Stimulated activated CD8-positive, alpha-beta memory T cell treated with anti-CD3 and anti-CD28 coated beads, Interleukin-12 subunit alpha, Interleukin-12 subunit beta, amount 100 ng/mL, for 4 hours (primary cell): ENCODE data around the gene AGFG2.
"Not testable (repeated sequence)": the region's sequence is repeated elsewhere in the genome, so short reads cannot be mapped to it uniquely, and the experiment has no call there.

ENCODE experiments used
- DNase-seq: peaks from one replicate; pipeline ENCODE4 v3.0.0-alpha.2; 2020; ENCODE audit warnings: low read depth

Gene AGFG2

DNA sequence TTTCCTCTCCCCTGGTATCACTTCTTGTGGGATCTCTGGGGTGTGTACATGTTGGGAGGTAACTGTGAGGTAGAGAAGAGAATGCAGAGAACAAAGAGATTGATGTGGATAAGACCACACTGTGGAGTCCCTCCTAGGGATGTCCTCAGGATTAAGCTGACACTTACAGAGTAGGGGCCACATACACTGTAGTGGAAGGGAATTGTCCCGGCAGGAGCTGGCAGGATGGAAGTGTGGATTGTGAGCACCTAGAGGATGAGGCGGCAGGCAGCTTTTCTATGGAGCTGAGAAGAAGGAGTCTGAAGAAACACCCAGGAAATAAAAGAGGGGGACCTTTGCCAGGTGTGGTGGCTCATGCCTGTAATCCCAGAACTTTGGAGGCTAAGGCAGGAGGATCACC is 13.5 kb downstream of the AGFG2 start:
- no peak for DNase-seq

DNA sequence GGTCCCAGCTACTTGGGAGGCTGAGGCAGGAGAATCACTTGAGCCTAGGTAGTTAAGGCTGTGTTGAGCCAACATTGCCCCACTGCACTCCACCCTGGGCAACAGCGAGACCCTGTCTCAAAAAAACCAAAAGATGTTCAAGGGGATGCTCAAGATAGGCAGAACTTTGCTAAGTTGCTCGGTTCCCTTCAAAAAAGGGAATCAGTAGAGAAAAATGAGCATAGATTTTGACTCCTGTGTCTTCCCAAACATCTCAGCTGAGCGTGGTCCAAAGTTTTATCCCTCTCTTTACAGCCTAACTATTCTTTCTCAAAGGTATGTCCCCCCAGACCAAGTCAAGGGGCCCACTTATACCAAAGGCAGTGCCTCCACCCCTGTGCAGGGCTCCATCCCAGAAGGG is 14.0 kb downstream of the AGFG2 start:
- no peak for DNase-seq

DNA sequence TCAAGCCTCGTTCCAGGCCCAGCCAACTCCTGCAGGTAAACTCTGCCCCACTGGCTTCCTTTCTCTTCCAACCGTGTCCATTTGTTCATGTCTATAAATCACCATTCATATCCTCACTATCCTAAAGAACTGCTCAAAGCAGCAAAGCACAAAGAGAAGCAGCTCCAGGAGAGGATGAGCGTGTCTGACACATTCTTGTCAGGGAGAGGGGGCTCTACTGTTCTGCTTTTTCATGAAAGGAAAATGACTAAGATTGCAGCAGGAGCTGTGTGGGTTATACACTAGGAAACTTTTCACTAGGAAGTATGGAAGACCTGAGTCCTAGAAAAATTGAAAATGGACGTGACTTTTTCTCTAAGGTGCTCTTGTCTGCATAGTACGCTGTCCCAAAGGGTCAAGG is 16.7 kb downstream of the AGFG2 start:
- DNase-seq = no peak

DNA sequence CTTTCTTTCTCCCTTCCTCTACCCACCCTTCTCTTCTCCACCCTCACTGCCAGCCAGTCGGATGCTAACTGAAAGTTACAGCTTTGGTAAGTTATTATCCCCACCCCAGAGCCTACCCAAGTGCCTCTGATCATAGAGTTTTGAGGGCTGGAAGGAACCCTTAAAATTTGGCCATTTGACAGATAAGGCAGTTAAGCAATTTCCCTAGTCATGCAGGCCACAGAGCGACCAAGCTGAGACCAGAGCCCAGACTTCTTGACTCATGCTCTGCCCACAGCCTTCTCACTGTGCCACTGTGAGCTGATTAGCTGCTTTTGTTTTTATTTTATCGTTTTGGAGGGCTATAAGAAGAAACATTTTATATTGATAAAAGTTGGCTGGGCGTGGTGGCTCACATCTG is 17.5 kb downstream of the AGFG2 start:
- no peak for DNase-seq

DNA sequence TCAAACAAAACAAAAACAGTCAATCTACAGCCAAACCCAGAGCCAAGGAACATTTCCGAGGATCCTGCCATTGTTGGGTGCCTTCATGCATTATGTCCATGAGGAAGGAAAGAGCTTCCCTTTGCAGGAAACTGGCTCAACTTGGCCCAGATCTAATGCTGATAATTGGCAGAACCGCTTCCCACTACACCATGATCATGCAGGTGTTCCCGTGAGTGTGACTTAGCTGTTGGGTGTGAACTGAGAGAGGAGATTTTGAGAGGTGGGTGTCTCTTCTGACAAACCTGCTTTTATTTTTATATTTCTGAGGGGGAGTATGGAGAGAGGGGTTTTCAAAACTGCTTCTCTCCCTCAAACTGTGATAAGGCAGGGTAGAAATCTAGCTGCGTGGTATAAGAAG is 20.1 kb downstream of the AGFG2 start:
- DNase-seq = no peak

DNA sequence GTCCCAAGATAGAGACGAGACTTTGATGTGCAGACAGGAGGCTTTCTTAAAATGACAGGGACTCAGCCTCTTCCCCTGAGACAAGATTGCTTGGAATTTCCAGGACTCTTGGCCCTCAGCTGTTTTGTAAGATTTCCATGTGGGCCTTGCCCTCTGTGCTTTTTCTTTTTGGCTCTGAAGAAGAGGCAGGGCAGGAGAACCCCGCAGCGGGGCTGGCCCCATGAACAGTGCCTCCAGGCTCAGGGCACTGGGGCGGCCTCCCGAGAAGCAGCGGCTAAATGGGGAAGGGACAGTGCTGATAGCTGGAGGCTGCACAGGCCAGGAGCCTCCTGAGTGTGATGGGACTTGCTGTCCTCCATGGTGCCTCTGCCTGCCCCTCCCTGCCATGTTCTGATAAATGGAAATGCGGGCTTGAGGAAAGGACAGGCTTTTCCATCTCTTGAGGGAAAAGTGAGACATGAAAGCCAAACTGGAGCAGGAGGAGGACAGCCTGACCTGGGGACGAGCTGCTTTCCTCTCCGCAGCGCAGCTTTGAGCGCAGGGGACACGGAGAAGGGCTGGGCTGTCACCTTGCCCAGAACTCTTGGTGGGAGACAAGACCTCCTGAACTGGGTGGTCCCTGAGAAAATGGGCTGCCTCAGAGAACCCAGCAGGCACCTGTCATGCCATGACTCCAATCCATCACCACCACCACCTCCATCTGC is 22.6 kb downstream of the AGFG2 start:
- no peak for DNase-seq

DNA sequence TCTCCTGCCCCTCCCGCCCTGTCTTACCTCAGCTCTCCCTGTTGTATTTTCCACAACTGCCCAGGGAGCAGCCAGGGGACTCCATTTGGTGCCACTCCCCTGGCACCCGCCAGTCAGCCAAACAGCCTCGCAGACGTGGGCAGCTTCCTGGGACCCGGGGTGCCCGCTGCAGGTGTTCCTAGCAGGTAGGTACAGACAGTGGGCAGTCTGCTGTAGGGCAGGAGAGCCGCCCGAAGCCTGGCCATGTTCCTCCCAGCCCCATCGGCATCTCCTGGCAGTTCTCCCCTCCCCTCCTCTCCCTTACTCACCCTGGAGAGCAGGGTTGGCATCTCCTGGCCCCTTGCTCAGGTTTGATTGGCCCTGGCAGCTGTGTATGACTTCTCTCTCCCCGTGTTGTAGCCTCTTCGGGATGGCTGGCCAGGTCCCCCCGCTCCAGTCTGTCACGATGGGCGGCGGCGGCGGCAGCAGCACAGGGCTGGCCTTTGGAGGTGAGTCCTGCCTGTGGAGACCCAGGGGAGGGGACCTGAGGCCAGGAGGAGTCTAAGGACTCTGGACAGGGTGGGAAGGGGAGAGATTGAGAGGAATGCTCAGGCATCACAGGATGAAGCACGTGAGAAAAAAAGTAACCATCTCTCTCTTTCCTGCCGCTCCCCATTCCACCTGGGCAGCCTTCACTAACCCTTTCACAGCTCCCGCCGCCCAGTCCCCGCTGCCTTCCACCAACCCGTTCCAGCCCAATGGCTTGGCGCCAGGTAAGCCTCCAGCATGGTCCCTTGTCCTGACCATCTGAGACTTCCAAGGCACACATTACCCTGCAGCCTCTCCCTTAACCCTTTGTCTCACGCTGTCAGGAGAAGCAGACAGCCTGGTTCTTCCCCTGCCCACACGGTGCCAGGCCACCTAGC is 23.4 kb downstream of the AGFG2 start:
- no peak for DNase-seq

DNA sequence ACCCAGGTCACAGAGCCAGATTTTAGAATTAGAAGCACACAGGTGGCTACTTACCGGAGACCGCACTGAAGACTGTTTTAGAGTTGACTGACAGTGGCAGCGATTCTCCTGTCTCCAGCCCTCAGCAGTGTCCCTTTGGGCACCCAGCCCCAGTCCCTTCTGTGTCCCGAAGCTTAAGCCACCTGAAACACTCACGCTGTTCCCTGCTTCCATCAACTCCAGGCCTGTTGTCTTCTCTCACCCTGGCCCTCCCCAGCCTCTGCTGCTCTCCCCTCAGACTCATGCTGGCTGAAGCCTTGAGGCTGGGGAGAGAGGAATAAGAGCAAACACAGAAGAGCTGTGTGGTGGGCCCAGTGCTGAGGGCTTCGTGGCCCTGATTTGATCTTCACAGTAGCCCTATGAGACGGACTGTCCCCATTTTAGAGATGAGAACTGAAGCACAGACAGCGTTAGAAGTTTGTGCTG is 24.1 kb downstream of the AGFG2 start:
- no peak for DNase-seq

DNA sequence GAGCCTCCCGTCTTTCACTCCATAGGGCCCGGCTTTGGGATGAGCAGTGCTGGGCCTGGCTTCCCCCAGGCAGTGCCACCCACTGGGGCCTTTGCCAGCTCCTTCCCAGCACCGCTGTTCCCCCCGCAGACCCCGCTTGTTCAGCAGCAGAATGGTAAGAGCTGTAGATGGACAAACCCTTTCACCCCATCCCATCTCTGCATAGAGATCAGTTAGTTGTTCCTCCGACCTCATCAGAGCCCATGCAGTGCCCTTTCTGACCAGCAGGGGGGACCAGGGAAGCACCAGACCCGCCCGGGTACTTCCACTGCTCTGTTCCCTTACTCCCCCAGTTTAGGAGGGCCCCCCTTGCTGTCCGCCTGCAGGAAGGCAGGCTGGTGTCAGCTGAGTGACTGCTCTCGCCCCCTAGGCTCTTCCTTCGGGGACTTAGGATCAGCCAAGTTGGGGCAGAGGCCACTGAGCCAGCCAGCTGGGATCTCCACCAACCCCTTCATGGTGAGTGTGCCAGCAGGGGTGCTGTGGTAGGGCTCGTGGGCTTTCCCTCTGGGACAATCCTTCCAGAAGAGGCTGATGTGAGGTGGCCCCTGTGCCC is 24.9 kb downstream of the AGFG2 start:
- DNase-seq = peak; percentile 65

DNA sequence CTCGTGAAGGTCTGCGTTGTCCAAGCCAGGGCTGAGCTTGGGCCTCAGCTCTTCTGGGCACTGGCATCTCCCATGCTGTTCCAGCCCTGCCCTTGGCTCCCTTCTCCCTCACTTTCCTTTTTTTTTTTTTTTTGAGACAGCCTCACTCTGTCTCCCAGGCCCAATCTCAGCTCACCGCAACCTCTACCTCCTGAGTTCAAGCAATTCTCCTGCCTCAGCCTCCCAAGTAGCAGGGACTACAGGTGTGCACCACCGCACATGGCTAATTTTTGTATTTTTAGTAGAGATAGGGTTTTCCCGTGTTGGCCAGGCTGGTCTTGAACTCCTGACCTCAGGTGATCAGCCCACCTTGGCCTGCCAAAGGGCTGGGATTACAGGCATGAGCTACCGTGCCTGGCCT is 25.4 kb downstream of the AGFG2 start:
- DNase-seq = not testable (repeated sequence)

DNA sequence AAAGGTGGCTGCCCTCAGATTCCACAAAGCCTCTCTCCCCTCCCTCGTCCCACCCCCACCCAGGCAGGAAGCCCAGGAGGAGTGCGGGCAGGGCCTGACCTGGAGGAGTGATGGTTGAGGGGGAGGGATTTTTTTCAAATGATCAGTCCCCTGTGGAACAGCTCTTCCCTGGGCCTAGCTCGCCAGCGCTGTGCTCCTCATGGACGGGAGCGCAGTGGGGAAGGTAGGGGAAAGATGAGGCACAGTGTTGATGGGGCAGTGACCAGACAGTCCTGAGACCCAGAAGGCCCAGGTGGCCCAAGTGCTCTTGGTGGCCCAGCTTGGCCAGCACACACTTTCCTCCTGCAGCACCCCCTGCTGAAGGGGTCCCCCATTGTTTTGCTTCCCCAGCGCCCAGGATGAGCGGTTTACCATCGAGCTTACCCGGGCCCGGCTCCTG is 26.1 kb downstream of the AGFG2 start:
- no peak for DNase-seq

DNA sequence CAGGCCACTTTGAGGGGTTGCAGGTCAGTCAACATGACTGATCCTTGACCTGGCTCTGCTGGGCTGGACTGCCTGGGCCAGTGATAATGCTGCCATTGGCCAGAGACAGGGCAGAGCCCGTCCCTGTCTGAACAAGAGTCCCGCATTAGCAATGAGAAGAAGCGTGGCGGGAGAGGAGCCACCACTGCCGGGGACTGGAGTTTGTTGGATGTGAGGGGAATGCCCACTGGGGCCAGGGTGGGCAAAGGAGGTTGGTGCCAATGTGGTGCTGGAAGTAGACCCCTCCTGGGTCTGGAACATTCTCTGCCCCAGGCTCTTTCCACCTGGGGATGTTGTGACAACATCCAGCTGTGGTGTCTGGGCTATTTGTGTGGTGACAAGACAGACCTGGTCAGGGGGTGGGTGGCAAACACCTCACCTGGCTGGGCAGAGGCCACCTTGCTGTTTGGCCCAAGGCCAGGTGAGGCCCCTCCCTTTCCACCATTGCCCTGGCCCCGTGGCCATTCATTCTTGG is 27.1 kb downstream of the AGFG2 start:
- DNase-seq = no peak

DNA sequence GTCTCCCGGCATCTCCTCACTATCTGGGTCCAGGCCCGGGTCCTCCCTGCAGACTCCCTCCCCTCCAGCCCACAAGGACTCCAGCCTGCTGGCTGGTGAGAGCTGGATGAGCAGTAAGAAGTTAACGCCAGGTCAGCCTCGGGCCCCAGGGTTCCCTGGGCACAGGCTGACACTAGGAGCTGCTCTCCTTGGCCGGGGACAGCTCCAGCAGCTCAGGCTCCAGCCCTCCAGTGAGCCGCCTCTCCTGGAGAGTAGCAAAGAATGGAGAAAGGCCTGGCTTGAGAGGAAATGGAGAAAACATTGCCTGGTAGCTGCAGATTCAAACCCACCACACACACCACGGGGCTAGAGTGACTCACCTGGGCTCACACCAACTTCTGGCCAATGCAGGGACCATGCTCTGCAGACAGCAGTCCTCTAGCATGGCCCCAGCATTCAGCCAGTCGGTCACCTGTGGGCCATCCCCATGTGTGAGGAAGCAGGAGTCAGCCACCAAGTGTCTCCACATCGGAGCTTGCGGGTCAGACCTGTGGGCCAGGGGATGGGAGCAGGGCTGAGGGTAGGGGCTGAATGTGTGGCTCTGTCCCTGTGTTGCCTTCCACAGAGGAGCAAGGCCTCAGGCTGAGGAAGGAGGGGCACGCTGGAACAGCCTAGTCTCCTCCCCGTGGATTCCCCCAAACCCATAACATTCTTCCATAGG is 28.2 kb downstream of the AGFG2 start:
- DNase-seq = no peak

DNA sequence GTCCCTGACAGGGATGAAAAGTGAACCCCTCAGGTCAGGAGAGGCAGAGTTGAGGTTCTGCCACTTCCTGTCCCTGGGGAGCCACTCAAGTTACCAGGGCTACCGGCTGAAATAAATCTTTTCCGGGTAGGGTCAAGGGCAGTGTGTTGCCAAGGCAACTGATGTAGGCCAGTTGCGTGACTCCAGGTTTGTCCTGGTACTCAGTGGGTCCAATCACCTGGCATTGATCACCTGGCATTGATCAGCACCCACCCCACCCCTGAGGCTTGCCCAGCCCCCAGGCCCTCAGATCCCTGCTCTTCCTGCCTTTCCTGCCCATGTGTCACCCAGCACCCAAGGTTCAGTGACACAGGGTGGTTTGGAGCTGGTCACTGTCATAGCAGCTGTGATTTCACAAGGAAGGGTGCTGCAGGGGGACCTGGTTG is 28.8 kb downstream of the AGFG2 start:
- no peak for DNase-seq

DNA sequence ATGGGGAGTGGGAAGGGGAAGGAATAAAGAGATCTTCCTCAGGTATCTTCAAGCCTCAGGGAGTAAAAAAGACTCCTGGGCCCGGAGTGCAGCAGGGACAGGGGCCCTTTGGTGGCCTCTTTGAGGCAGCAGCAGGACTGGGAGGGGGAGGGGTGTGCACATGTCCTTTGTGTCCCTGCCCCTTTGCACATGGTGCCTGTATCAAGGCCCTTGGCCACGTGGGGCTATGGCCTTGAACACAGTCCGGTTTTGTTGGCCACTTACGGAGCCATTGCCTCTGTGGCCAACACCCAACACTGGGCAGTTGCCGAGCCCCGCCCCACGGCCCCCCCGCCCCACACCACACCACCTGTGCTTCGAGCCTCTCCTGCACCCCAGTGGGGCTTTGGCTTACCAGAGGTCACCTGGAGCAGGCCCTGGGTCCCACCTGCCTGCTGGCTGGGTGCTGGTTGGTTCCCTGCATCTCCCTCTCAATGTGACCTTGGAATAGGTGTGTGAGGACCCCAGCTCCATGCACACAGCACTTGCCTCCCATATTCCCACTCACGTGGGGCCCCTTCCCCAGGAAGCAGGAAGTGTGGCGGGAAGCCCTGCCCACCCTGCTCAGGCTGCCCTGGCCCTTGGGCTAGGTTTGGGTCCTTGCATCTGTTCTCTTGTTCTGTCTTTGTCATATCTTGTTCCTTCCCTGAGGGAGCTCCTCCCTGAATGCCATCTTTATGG is 29.3 kb downstream of the AGFG2 start:
- DNase-seq = no peak

DNA sequence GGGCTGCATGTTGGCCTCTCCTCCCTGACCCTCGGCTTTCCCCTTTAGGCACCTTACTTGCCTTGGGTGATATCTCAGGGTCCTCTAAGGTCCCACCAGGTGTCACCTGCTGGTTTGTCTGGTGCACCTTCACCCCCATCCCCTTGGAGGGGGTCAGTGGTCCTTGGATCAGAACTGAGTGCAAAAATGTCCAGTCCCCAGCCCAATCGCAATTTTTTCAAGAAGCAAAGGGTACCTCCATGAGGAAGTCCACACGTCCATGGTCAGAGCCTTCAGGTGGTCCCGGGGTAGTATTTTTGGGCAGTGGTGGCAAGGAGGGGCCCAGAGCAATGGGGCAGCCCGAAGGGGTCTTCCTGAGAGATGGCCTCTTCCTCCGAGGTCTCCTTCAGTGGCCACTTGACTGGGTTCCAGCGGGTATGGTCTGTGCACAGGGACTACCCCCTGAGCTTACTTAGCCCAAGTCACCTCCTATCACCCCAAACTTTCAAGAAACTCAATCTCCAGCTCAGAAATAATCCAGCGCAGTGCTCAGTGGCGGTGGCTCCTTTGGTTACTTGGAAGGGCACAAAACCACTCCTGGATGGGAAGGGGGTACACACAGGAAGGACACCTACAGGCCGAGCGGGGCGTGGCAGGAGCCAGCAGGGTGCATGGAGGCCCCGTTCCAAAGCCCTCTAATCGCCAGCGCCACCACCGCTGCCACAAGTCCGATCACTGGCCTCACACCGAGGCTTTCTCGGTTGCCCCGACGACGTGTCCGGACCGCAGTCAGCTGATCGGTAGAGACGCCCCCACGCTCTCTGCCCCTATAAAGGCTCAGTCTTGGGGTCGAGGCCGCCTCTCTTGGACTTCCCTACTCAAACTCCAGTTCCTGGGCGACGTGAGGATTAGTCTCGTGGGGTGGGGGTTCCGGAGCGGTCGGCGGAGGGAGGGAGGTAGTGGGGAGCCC is 30.2 kb downstream of the AGFG2 start:
- DNase-seq = no peak

DNA sequence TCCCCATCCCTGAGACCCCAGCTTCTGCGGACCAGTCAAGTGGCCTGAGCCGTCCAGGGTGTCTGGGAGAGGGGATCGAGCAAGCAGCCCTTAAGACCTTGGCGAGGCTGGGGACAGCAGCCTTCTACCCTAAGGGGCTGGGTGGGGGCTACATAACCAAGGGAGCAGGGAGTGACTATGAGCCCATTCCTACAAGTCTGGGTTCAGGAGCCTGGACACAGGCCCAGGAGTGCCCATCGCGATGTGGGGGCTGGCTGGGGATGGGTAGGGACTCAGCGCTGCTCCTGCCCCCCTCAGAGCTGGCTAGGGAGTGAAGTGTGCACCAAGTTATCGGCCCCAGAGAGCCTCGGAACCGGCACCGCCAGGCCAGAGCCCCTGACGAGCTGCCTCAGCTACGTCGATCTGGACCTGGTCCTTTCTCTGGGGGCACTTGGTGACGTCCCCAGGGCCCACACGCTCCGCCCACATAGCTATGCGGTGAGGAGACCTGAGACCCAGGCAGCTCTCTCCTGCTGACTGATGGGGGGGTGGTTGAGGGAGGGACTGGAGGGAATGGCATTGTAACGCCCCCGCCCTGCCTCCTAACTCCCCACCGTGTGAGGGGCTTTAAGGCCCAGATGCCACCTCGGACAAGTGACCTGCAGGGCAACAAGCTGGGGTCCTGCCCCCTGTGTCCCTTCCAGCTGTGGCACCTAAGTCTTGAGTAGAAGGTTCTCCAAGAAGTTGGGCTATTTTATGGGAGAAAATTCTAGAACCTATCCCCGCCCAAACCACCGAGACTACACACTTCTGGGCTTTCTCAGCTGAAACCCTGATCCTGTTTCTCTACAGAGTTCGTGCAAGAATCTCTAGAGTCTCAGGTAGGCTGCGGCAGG is 32.2 kb downstream of the AGFG2 start:
- no peak for DNase-seq

DNA sequence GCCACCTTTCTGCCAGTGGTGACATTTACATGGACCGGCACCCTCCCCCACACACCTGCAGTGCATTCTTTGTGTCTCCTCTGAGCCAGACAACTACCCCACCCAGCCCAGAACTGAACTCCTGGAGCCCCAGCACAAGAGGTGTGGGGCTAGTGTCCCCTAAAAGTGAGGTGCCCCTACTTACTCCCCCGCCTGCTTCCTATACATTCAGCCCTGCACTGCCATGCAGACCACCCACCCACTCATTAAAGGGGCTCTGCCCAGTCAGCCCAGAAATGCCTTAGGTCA is 32.8 kb downstream of the AGFG2 start:
- DNase-seq = no peak

DNA sequence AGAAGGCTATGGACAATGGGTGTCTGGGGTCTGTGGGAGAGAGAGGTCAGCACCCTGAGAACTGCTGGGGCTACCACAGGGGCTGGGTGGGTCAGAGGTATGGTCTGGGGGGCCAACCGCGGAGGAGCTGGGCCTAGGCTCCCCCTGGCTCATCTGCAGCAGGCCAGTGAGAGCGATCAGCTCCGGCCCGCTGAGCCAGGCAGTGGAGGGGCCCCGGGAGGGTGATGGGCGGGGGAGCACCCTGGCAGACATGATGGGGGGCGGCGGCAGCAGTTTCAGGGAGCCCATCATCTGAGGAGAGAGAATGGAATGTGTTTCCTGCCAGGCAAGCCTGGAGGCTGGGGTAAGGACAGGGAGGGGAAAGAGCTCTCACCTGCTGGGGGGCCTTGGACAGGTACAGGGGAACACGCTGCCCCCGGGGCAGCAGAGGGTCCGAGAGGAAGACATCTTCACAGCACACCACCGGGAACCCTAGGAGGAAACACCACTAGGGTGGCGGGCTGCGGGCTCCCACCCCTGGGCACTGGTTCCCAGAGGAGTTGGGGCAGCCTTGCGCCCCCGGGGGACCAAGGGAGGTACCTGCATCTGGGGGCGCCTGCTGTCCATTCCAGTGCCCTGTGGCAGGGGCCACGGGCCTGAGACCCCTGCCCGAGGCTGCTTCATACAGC is 33.4 kb downstream of the AGFG2 start:
- no peak for DNase-seq
